Endothelial cell of umbilical vein (primary cell): ENCODE results near the gene DNAI1. TPM values are rescaled to one million over a fixed set of nuclear protein-coding genes. Genes with fewer than 3 reads are reported as not detected.

ENCODE experiments used
- BruUV-seq: library from RNA; stranded (reverse); fragments of 400-500 nt; replicated peaks from 2 replicates; lab custom pipeline; 2021; lab: Mats Ljungman, UMichigan
- CTCF ChIA-PET: fragments of 300-600, 350-600 bp; sonication (Branson Sonifier 250); formaldehyde crosslinking; loops from one replicate; lab custom pipeline; 2021; ENCODE audit warnings: antibody characterized with exemption, inconsistent platforms; lab: Charles Lee
- POLR2A ChIA-PET: fragments of 300-600, 350-600 bp; sonication (Branson Sonifier 250); formaldehyde crosslinking; loops from one replicate; lab custom pipeline; 2021; ENCODE audit warnings: antibody characterized with exemption, inconsistent platforms; lab: Charles Lee
- DNase-seq: peaks from one replicate; pipeline ENCODE4 v3.0.0-alpha.2; 2011; ENCODE audit warnings: low read depth, low spot score
- FAIRE-seq: peaks from 2 replicates; lab custom pipeline; 2011; peaks lifted over from hg19 to GRCh38; lab: Jason Lieb, UNC
- H2AFZ ChIP-seq: 2 replicates; pipeline ENCODE4 v1.6.0; 2012; ENCODE audit warnings: low read depth, low read length, control low read depth, inconsistent platforms
- H3K27ac ChIP-seq: 2 replicates; pipeline ENCODE4 v1.5.1; 2011; ENCODE audit warnings: low read depth, mild to moderate bottlenecking, control low read depth, low read length, moderate library complexity; ENCODE audit not compliant: insufficient read depth
- H3K27me3 ChIP-seq, 2 experiments: 2 replicates each; pipeline versions ENCODE4 v1.6.0 to v1.6.1; 2011; ENCODE audit warnings: low read length in 2 of 2, mixed read lengths in 1 of 2; ENCODE audit not compliant: control insufficient read depth in 2 of 2, insufficient read depth in 2 of 2
- H3K36me3 ChIP-seq, 2 experiments: 2 replicates in 1 of 2; 3 replicates in 1 of 2; pipeline ENCODE4 v1.5.1; 2011; ENCODE audit warnings: low read length in 2 of 2, mild to moderate bottlenecking in 1 of 2, moderate library complexity in 1 of 2; ENCODE audit not compliant: control insufficient read depth in 2 of 2, insufficient read depth in 2 of 2; ENCODE audit errors: extremely low read depth in 1 of 2
- H3K4me1 ChIP-seq: 3 replicates; pipeline ENCODE4 v1.5.1; 2011; ENCODE audit warnings: mild to moderate bottlenecking, low read length; ENCODE audit not compliant: control insufficient read depth, insufficient read depth; ENCODE audit errors: extremely low read depth
- H3K4me2 ChIP-seq: 2 replicates; pipeline ENCODE4 v1.6.1; 2011; ENCODE audit warnings: low read length, control low read depth, mixed read lengths; ENCODE audit not compliant: insufficient read depth
- H3K4me3 ChIP-seq, 3 experiments: fragments of 200-600 bp in 1 of 3; sonication (generic), shearing (Covaris generic) in 1 of 3; replicated peaks in 1 of 3; 2 replicates each; pipeline ENCODE4 v1.5.1; 2011 to 2016; ENCODE audit warnings: control low read depth in 3 of 3, low read length in 3 of 3, mild to moderate bottlenecking in 2 of 3, inconsistent platforms in 1 of 3, low read depth in 1 of 3, moderate library complexity in 1 of 3; ENCODE audit not compliant: insufficient read depth in 1 of 3
- H3K79me2 ChIP-seq: 2 replicates; pipeline ENCODE4 v1.6.0; 2012; ENCODE audit warnings: low read length, inconsistent platforms; ENCODE audit not compliant: control insufficient read depth, insufficient read depth
- H3K9ac ChIP-seq: replicated peaks from 2 replicates; pipeline ENCODE3; 2011; ENCODE audit warnings: low read length, control low read depth; ENCODE audit not compliant: insufficient read depth; ENCODE audit errors: extremely low read depth
- H3K9me1 ChIP-seq: replicated peaks from 3 replicates; pipeline ENCODE4 v1.6.0; 2011; ENCODE audit warnings: mild to moderate bottlenecking, low read length; ENCODE audit not compliant: control insufficient read depth, insufficient read depth; ENCODE audit errors: extremely low read depth
- H3K9me3 ChIP-seq: replicated peaks from 2 replicates; pipeline ENCODE4 v1.5.1; 2012; ENCODE audit warnings: low read length, inconsistent platforms; ENCODE audit not compliant: control insufficient read depth, insufficient read depth
- H4K20me1 ChIP-seq: replicated peaks from 2 replicates; pipeline ENCODE3; 2011; ENCODE audit warnings: mild to moderate bottlenecking, low read length; ENCODE audit not compliant: control insufficient read depth, insufficient read depth; ENCODE audit errors: extremely low read depth
- FOS ChIP-seq: IDR thresholded peaks from 2 replicates; pipeline ENCODE4 v1.6.1; 2011; ENCODE audit warnings: mild to moderate bottlenecking, low read length, moderate library complexity, borderline replicate concordance; ENCODE audit not compliant: insufficient read depth
- GATA2 ChIP-seq: IDR thresholded peaks from 2 replicates; pipeline ENCODE4 v1.7.0; 2011; ENCODE audit warnings: low read depth, mild to moderate bottlenecking, moderate library complexity, mixed read lengths, low read length; ENCODE audit not compliant: insufficient read length, insufficient read depth
- JUN ChIP-seq: IDR thresholded peaks from 2 replicates; pipeline ENCODE4 v1.6.1; 2011; ENCODE audit warnings: borderline replicate concordance, low read depth; ENCODE audit not compliant: insufficient read length, insufficient read depth
- dilution Hi-C: fragments of 300-500 bp; cut with MboI; formaldehyde crosslinking; loops from one replicate; pipeline ENCODE4 v1.15.0; 2019; ENCODE audit warnings: low sequenced_read_pairs; ENCODE audit not compliant: extremely low pct_ligation_motif_present
- intact Hi-C: fragments of 100-400 bp; cut with micrococcal nuclease; formaldehyde crosslinking; loops from one replicate; pipeline ENCODE4 v1.10.0; 2022
- polyA plus RNA-seq, 4 experiments: library from polyadenylated mRNA; depleted of rRNA in 3 of 4; stranded (reverse) in 3 of 4; unstranded in 1 of 4; fragments of >200 nt; gene quantifications; 2 replicates each; pipeline versions ENCODE4 v1.2.1 to v1.2.3, GENCODE V29; 2011 to 2012; ENCODE audit warnings: missing spikeins in 1 of 4
- total RNA-seq: library from RNA; stranded (reverse); gene quantifications from 2 replicates; pipeline ENCODE4 v1.2.3, GENCODE V29; 2021
- TF ChIP-seq, protein P1 (sequence below): IDR thresholded peaks from 2 replicates; pipeline ENCODE4 v1.6.1; 2011; ENCODE audit not compliant: insufficient read depth, insufficient read length

DNAI1 gene
- total and polyA plus RNA-seq, 2 donors (not counting 3 experiments of a cell fraction or from before 2014, with no cell fraction given): not detected

DNA sequence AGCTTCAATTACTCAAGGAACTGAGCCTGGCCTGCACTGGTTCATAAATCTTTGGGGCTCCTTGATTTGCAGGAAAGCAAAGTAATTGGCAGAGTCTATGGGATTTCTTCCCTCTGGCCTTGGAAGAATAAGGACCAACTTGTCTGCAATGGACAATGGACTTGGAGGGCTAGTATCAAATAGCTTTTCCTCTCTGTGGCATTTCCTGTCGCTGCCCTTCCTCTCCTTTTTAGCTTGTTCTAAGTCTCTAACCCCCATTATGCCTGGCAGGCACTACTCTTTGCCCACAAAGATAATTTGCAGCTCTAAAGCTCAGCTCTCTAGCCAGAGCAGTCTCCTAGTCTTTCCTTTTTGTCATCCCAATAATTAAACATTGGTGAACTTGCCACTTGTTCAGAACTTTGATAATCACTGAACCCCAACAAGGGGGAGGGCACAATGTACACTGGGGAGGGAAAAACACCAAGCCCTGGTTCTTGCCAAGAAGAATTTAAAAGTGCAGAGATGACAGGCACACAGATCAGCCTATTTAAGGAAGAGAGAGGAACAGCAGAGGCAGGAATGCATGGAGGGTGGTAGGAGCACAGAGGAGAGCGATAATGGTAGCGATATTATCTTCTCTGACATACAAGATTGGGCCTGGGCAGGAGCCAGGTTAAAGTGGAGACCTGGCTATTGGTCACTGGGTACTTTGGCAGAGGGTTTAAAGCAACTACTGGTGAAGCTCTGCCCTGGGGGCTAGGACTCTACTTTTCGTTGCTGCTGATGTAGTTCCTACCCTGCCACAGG, 38.7 kb upstream of the DNAI1 start:
- no peaks in the 10 kb centered on the region for H3K79me2 ChIP-seq
- H4K20me1 ChIP-seq: no peaks in the 10 kb centered on the region
- no TSS peak for BruUV-seq
- H3K4me2 ChIP-seq: no peak overlapping the region
- FAIRE-seq (peak; percentile 75), DNase-seq (peak; percentile 22)
- H3K36me3 ChIP-seq: no peaks in the 10 kb centered on the region
- no peaks in the 10 kb centered on the region for H3K9me3 ChIP-seq
- no peaks in the 10 kb centered on the region for H3K27me3 ChIP-seq
- H3K4me1 ChIP-seq: peaks cover 11% of the 10 kb centered on the region
- H3K4me3 ChIP-seq: no peak overlapping the region
- no peak overlapping the region for H3K9ac ChIP-seq
- H3K27ac ChIP-seq: no peak overlapping the region
- intact Hi-C loops: no loop called here
- dilution Hi-C loops: loop anchor here (25.0 kb wide), 1 partner anchor 92 kb away; the partner anchor contains the start of gene ENHO
- ChIA-PET CTCF (interaction anchor here (0.5 to 3.6 kb wide), 7 partner anchors 11 to 184 kb away, joined by 3 to 33 read pairs (median 4); no protein-coding TSS in a partner anchor), POLR2A (no interaction called here)
- H3K9me1 ChIP-seq: no peaks in the 10 kb centered on the region
- H2AFZ ChIP-seq: no peak overlapping the region
- TF ChIP-seq JUN (no peak), GATA2 (no peak), FOS (no peak)
- TF ChIP-seq, protein P1, sequence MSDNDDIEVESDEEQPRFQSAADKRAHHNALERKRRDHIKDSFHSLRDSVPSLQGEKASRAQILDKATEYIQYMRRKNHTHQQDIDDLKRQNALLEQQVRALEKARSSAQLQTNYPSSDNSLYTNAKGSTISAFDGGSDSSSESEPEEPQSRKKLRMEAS: no peak
